IMR-90 (cell line): ENCODE results near the gene UST. TPM values are rescaled to one million over a fixed set of nuclear protein-coding genes. Genes with fewer than 3 reads are reported as not detected.
"Not testable (repeated sequence)": the region's sequence is repeated elsewhere in the genome, so short reads cannot be mapped to it uniquely, and the experiment has no call there.

ENCODE experiments used
- ATAC-seq: fragments of 200-7000 bp; cut with Tn5 transposase; 2 replicates; pipeline ENCODE4 v1.9.1; 2020; ENCODE audit warnings: low read depth, mild to moderate bottlenecking, moderate library complexity
- BruUV-seq: library from RNA; stranded (reverse); fragments of 400-500 nt; replicated peaks from 2 replicates; lab custom pipeline; 2021; lab: Mats Ljungman, UMichigan
- CTCF ChIA-PET: fragments of 300-600 bp; formaldehyde crosslinking; extraction: SDS; loops from one replicate; lab custom pipeline; 2021; ENCODE audit warnings: antibody characterized with exemption; lab: Yijun Ruan, JAX
- POLR2A ChIA-PET: fragments of 300-600 bp; sonication (Branson Sonifier 250); formaldehyde crosslinking; loops from one replicate; lab custom pipeline; 2022; ENCODE audit warnings: antibody characterized with exemption; ENCODE audit not compliant: unreplicated experiment; lab: Charles Lee
- DNase-seq: peaks from one replicate; pipeline ENCODE4 v3.0.0; 2013
- H2AFZ ChIP-seq: replicated peaks from 2 replicates; pipeline ENCODE3; 2013; ENCODE audit warnings: low read length, mild to moderate bottlenecking; ENCODE audit not compliant: poor library complexity
- H2AK5ac ChIP-seq: 2 replicates; pipeline ENCODE4 v1.6.1; 2013; ENCODE audit warnings: low read depth, low read length, inconsistent platforms
- H2AK9ac ChIP-seq: replicated peaks from 2 replicates; pipeline ENCODE3; 2013; ENCODE audit warnings: mild to moderate bottlenecking, low read depth, low read length, moderate library complexity; ENCODE audit not compliant: poor library complexity
- H2BK120ac ChIP-seq: 2 replicates; pipeline ENCODE4 v1.6.1; 2013; ENCODE audit warnings: low read depth, low read length, inconsistent platforms
- H2BK15ac ChIP-seq: 3 replicates; pipeline ENCODE4 v1.6.1; 2013; ENCODE audit warnings: low read depth, low read length, inconsistent platforms
- H2BK20ac ChIP-seq: 2 replicates; pipeline ENCODE4 v1.6.1; 2013; ENCODE audit warnings: low read depth, mild to moderate bottlenecking, inconsistent platforms, low read length, moderate library complexity
- H2BK5ac ChIP-seq: 2 replicates; pipeline ENCODE4 v1.6.1; 2013; ENCODE audit warnings: mild to moderate bottlenecking, low read depth, low read length, inconsistent platforms; ENCODE audit not compliant: poor library complexity, severe bottlenecking
- H3K14ac ChIP-seq: replicated peaks from 2 replicates; pipeline ENCODE4 v1.6.1; 2013; ENCODE audit warnings: low read depth, low read length, inconsistent platforms
- H3K18ac ChIP-seq: 2 replicates; pipeline ENCODE4 v1.6.1; 2013; ENCODE audit warnings: low read depth, low read length, control low read depth
- H3K23ac ChIP-seq: 2 replicates; pipeline ENCODE4 v1.6.1; 2013; ENCODE audit warnings: low read depth, low read length, inconsistent platforms
- H3K27ac ChIP-seq: 2 replicates; pipeline ENCODE4 v1.5.1; 2013; ENCODE audit warnings: mild to moderate bottlenecking, control low read depth, low read length; ENCODE audit not compliant: insufficient read depth
- H3K27me3 ChIP-seq: 2 replicates; pipeline ENCODE4 v1.6.1; 2013; ENCODE audit warnings: low read length; ENCODE audit not compliant: control insufficient read depth, insufficient read depth
- H3K36me3 ChIP-seq: 2 replicates; pipeline ENCODE4 v1.6.1; 2013; ENCODE audit warnings: low read length, mixed read lengths; ENCODE audit not compliant: control insufficient read depth, insufficient read depth
- H3K4ac ChIP-seq: 2 replicates; pipeline ENCODE4 v1.6.1; 2013; ENCODE audit warnings: low read depth, low read length, inconsistent platforms
- H3K4me1 ChIP-seq: 2 replicates; pipeline ENCODE4 v1.6.1; 2013; ENCODE audit warnings: low read length, mixed read lengths; ENCODE audit not compliant: control insufficient read depth, insufficient read depth
- H3K4me2 ChIP-seq: 2 replicates; pipeline ENCODE4 v1.6.1; 2013; ENCODE audit warnings: low read depth, mild to moderate bottlenecking, control low read depth, low read length, moderate library complexity
- H3K4me3 ChIP-seq: 2 replicates; pipeline ENCODE4 v1.5.1; 2013; ENCODE audit warnings: low read depth, mild to moderate bottlenecking, control low read depth, low read length, moderate library complexity; ENCODE audit not compliant: insufficient read depth
- H3K56ac ChIP-seq: 2 replicates; pipeline ENCODE4 v1.6.1; 2013; ENCODE audit warnings: low read length, inconsistent platforms; ENCODE audit not compliant: insufficient read depth; ENCODE audit errors: extremely low read depth
- H3K79me1 ChIP-seq, 2 experiments: 2 replicates each; pipeline ENCODE4 v1.6.1; 2013; ENCODE audit warnings: low read length in 2 of 2, inconsistent platforms in 1 of 2, low read depth in 1 of 2
- H3K9ac ChIP-seq: 2 replicates; pipeline ENCODE4 v1.6.1; 2013; ENCODE audit warnings: low read depth, low read length, control low read depth
- H3K9me1 ChIP-seq: 2 replicates; pipeline ENCODE4 v1.6.1; 2013; ENCODE audit warnings: low read length, inconsistent platforms; ENCODE audit not compliant: insufficient read depth
- H3K9me3 ChIP-seq: 2 replicates; pipeline ENCODE4 v1.6.1; 2013; ENCODE audit warnings: low read length; ENCODE audit not compliant: control insufficient read depth, insufficient read depth
- H4K20me1 ChIP-seq: 2 replicates; pipeline ENCODE4 v1.6.1; 2013; ENCODE audit warnings: low read length, inconsistent platforms; ENCODE audit not compliant: insufficient read depth
- H4K5ac ChIP-seq: 2 replicates; pipeline ENCODE4 v1.6.1; 2013; ENCODE audit warnings: mild to moderate bottlenecking, low read depth, low read length, control low read depth
- H4K8ac ChIP-seq, 2 experiments: 2 replicates each; pipeline ENCODE4 v1.6.1; 2013; ENCODE audit warnings: low read depth in 2 of 2, low read length in 2 of 2, control low read depth in 1 of 2, inconsistent platforms in 1 of 2
- H4K91ac ChIP-seq: 2 replicates; pipeline ENCODE4 v1.6.1; 2013; ENCODE audit warnings: low read depth, low read length, inconsistent platforms; ENCODE audit not compliant: insufficient read depth
- BHLHE40 ChIP-seq: fragments of 150-350 bp; IDR thresholded peaks from 2 replicates; pipeline ENCODE4 v1.6.1; 2016; ENCODE audit warnings: mild to moderate bottlenecking, low read depth, low read length
- CEBPB ChIP-seq: IDR thresholded peaks from 2 replicates; pipeline ENCODE4 v1.6.1; 2012; ENCODE audit warnings: low read depth, low read length, improper control_type of control experiment
- FOS ChIP-seq: fragments of 150-350 bp; IDR thresholded peaks from 2 replicates; pipeline ENCODE4 v1.6.1; 2016; ENCODE audit warnings: low read depth, low read length
- MAZ ChIP-seq: IDR thresholded peaks from 2 replicates; pipeline ENCODE4 v1.6.1; 2012; ENCODE audit warnings: low read depth, mild to moderate bottlenecking, low read length, improper control_type of control experiment, moderate library complexity, borderline replicate concordance
- RAD21 ChIP-seq: IDR thresholded peaks from 2 replicates; pipeline ENCODE4 v1.6.1; 2012; ENCODE audit warnings: low read length, improper control_type of control experiment
- RCOR1 ChIP-seq: IDR thresholded peaks from 2 replicates; pipeline ENCODE4 v1.6.1; 2012; ENCODE audit warnings: mild to moderate bottlenecking, low read length, improper control_type of control experiment; ENCODE audit not compliant: insufficient replicate concordance
- SMC3 ChIP-seq: fragments of 150-350 bp; IDR thresholded peaks from 2 replicates; pipeline ENCODE4 v1.6.1; 2016; ENCODE audit warnings: low read depth, mild to moderate bottlenecking, antibody characterized with exemption, low read length, moderate library complexity
- WGBS, 2 experiments: methylation state at CpG; one replicate each; pipeline versions ENCODE4 v1.1.5 to v1.1.7; 2013; ENCODE audit warnings: missing lambda C conversion rate in 2 of 2; ENCODE audit not compliant: insufficient read length in 1 of 2; ENCODE audit errors: extremely low coverage in 2 of 2; 5-methylcytosine and 5-hydroxymethylcytosine counted together
- dilution Hi-C: fragments of 300-500 bp; cut with HindIII; formaldehyde crosslinking; loops from one replicate; pipeline ENCODE4 v1.14.3; 2018; ENCODE audit warnings: low sequenced_read_pairs; ENCODE audit not compliant: unreplicated experiment
- in situ Hi-C: fragments of 300-500 bp; cut with MboI; formaldehyde crosslinking; loops from 3 replicates; pipeline ENCODE4 v1.14.3; 2019; ENCODE audit warnings: low sequenced_read_pairs, inconsistent platforms, mixed read lengths
- intact Hi-C: fragments of 100-400 bp; cut with micrococcal nuclease; formaldehyde crosslinking; loops from 2 replicates; pipeline ENCODE4 v1.10.0; 2022
- polyA plus RNA-seq, 3 experiments: library from polyadenylated mRNA; depleted of rRNA; stranded (reverse); fragments of >200 nt; gene quantifications; 2 replicates each; pipeline ENCODE4 v1.2.3, GENCODE V29; 2012; ENCODE audit warnings: low replicate concordance in 1 of 3
- total RNA-seq: library from RNA; depleted of rRNA; stranded (reverse); fragments of >200 nt; gene quantifications from 2 replicates; pipeline ENCODE4 v1.2.3, GENCODE V29; 2012

The UST gene
- total and polyA plus RNA-seq, 2 of the 4 experiments (the other 2 are of a cell fraction): 7.7 to 13.8 TPM

DNA sequence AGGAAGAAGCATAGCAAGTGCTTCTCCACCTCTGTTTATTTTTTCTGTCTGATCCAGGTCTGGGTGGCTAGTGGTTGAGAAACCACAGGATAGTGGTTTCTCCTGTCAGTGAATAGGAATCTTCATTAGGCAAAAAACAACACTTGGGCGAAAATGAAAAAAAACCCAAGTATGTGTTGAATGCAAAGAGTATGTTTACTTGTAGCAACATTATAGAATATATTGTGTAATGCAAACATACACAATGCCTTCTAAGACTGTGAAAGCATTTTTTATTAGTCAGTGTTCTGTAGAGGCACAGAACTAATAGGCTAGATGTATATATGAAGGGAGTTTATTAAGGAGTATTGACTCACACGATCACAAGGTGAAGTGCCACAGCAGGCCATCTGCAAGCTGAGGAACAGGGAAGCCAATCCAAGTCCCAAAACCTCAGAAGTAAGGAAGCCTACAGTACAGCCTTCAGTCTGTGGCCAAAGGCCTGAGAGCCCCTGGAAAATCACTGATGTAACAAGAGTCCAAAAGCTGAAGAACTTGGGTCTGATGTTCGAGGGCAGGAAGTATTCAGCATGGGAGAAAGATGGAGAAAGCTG, 111.1 kb downstream of the UST start:
- ATAC-seq: peak; percentile 95

DNA sequence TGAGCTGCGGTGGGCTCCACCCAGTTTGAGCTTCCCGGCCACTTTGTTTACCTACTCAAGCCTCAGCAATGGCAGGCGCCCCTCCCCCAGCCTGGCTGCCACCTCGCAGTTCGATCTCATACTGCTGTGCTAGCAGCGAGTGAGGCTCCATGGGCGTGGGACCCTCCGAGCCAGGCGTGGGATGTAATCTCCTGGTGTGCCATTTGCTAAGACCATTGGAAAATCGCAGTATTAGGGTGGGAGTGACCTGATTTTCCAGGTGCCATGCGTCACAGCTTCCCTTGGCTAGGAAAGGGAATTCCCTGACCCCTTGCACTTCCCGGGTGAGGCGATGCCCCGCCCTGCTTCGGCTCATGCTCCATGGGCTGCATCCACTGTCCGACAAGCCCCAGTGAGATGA, 117.3 kb downstream of the UST start:
- H3K4me3 ChIP-seq, BruUV-seq, H3K4me2 ChIP-seq, H2AK9ac ChIP-seq, H2BK120ac ChIP-seq, H4K8ac ChIP-seq, H2BK15ac ChIP-seq, H4K5ac ChIP-seq, in situ Hi-C loops, H2BK20ac ChIP-seq, H3K27me3 ChIP-seq, DNase-seq, H3K4ac ChIP-seq, H3K56ac ChIP-seq, dilution Hi-C loops, ATAC-seq, POLR2A ChIA-PET, intact Hi-C loops, H2AK5ac ChIP-seq, H3K36me3 ChIP-seq, H2AFZ ChIP-seq, H3K18ac ChIP-seq, H3K9me3 ChIP-seq, H3K23ac ChIP-seq, H3K9me1 ChIP-seq, H3K14ac ChIP-seq, H3K9ac ChIP-seq, H3K27ac ChIP-seq, H2BK5ac ChIP-seq, H4K20me1 ChIP-seq, H4K91ac ChIP-seq, CTCF ChIA-PET, H3K4me1 ChIP-seq: not testable (repeated sequence)
- WGBS, 2 experiments: 94% methylated on average over 7 of the region's 16 CpGs; no CpG with 5 or more reads in 1 of the 2 experiments
- peaks cover 6 to 33% of the 10 kb centered on the region in 2 experiments; a peak in 3 of 4 replicates for H3K79me1 ChIP-seq

More for the DNA sequence above, 111.1 kb downstream of the UST start:
- peaks cover 2% of the 10 kb centered on the region; the same call in 1 of the 2 replicates for H3K27me3 ChIP-seq
- no peak overlapping the region for H4K8ac ChIP-seq
- peak overlapping the region; percentile 19; the same call in 1 of the 2 replicates for H3K4me2 ChIP-seq
- no peak overlapping the region for H2AFZ ChIP-seq
- H3K18ac ChIP-seq: no peak overlapping the region
- CTCF ChIA-PET: no interaction called here
- POLR2A ChIA-PET: no interaction called here
- no peaks in the 10 kb centered on the region for H3K36me3 ChIP-seq
- WGBS, 2 experiments: no CpG with 5 or more reads among the region's 3 CpGs
- no peak overlapping the region for H4K91ac ChIP-seq
- peak overlapping the region; percentile 70 for H2AK5ac ChIP-seq
- H3K9me1 ChIP-seq: peaks cover 13% of the 10 kb centered on the region
- no peak overlapping the region for H3K56ac ChIP-seq
- intact Hi-C loops: loop anchor here (5.0 kb wide), 1 partner anchor 111 kb away; the partner anchor contains the start of gene UST
- peak; percentile 95 for DNase-seq
- H3K14ac ChIP-seq: no peak overlapping the region; the same call in 1 of the 2 replicates
- H3K9ac ChIP-seq: no peak overlapping the region
- no peaks in the 10 kb centered on the region for H3K9me3 ChIP-seq
- BruUV-seq: no TSS peak
- dilution Hi-C loops: no loop called here
- H3K27ac ChIP-seq: no peak overlapping the region; the same call in 1 of the 2 replicates
- peaks cover 8% of the 10 kb centered on the region for H3K4me1 ChIP-seq
- peak overlapping the region; percentile 64 for H3K4ac ChIP-seq
- H2BK120ac ChIP-seq: peak overlapping the region; percentile 65
- peaks cover 16% of the 10 kb centered on the region for H4K20me1 ChIP-seq
- in situ Hi-C loops: no loop called here
- no peak overlapping the region for H3K23ac ChIP-seq
- no peak overlapping the region for H2BK5ac ChIP-seq
- no peak overlapping the region for H4K5ac ChIP-seq
- no peak for TF ChIP-seq MAZ
- no peak for TF ChIP-seq SMC3
- TF ChIP-seq CEBPB: peak; percentile 85
- TF ChIP-seq RCOR1: peak; percentile 98
- peak; percentile 58 for TF ChIP-seq FOS
- TF ChIP-seq BHLHE40: peak; percentile 53
- TF ChIP-seq RAD21: no peak
- H2AK9ac ChIP-seq: no peak overlapping the region
- no peak overlapping the region for H2BK15ac ChIP-seq
- H2BK20ac ChIP-seq: peak overlapping the region; percentile 67
- peaks cover 10 to 25% of the 10 kb centered on the region in 2 experiments; a peak in 3 of 4 replicates for H3K79me1 ChIP-seq
- H3K4me3 ChIP-seq: no peak overlapping the region
